HG02571 (cell line): ENCODE data around the gene PTGES.
A peak's percentile ranks its signal among the peaks of the same experiment; 100 is the strongest.

Experiments used
- ATAC-seq: cut with Tn5 transposase; IDR thresholded peaks from one replicate; pipeline ENCODE4 v1.9.1; 2021; ENCODE audit warnings: mild to moderate bottlenecking, moderate library complexity; ENCODE audit not compliant: unreplicated experiment

Gene PTGES

GRCh38 chr9:129748249-129748648 lies 4.6 kb downstream of the PTGES start:
- no peak for ATAC-seq

GRCh38 chr9:129746092-129746777 lies 6.6 kb downstream of the PTGES start:
- no peak for ATAC-seq

- ATAC-seq = no peak
Measured at GRCh38 chr9:129745200-129745599, 7.6 kb downstream of the PTGES start.

GRCh38 chr9:129740666-129741464 lies 12.0 kb downstream of the PTGES start:
- ATAC-seq = no peak

- no peak for ATAC-seq
Measured at GRCh38 chr9:129740174-129740573, 12.7 kb downstream of the PTGES start.

GRCh38 chr9:129739432-129739831 lies 13.4 kb downstream of the PTGES start:
- ATAC-seq = no peak

- peak; percentile 76 for ATAC-seq
Measured at GRCh38 chr9:129737479-129738274, 15.2 kb downstream of the PTGES start.

GRCh38 chr9:129736334-129736733 lies 16.5 kb downstream of the PTGES start:
- no peak for ATAC-seq

GRCh38 chr9:129735546-129735945 lies 17.3 kb downstream of the PTGES start:
- ATAC-seq = no peak

- ATAC-seq = no peak
Measured at GRCh38 chr9:129733632-129733953, 19.2 kb downstream of the PTGES start.

GRCh38 chr9:129732946-129733631 lies 19.8 kb downstream of the PTGES start:
- ATAC-seq = no peak

GRCh38 chr9:129732100-129732499 lies 20.7 kb downstream of the PTGES start:
- no peak for ATAC-seq

- no peak for ATAC-seq
Measured at GRCh38 chr9:129731477-129732085, 21.3 kb downstream of the PTGES start.

- no peak for ATAC-seq
Measured at GRCh38 chr9:129728744-129729143, 24.1 kb downstream of the PTGES start.

GRCh38 chr9:129726322-129727160 lies 26.3 kb downstream of the PTGES start:
- no peak for ATAC-seq

- ATAC-seq = no peak
Measured at GRCh38 chr9:129725795-129726251, 27.0 kb downstream of the PTGES start.

- no peak for ATAC-seq
Measured at GRCh38 chr9:129724456-129725190, 28.2 kb downstream of the PTGES start.

- ATAC-seq = no peak
Measured at GRCh38 chr9:129722913-129723312, 29.9 kb downstream of the PTGES start.
